Mucosa of descending colon (tissue), 3 donors: ENCODE data around the gene ELAVL3. TPM values are rescaled to one million over a fixed set of nuclear protein-coding genes. Genes with fewer than 3 reads are reported as not detected.
"Not testable (repeated sequence)": the region's sequence is repeated elsewhere in the genome, so short reads cannot be mapped to it uniquely, and the experiment has no call there.

Source experiments
- ATAC-seq: fragments of 200-7000 bp; cut with Tn5 transposase; one replicate; pipeline ENCODE4 v1.9.1; 2020; ENCODE audit warnings: mild to moderate bottlenecking, moderate library complexity
- DNase-seq, 3 donors: peaks; one replicate each; pipeline ENCODE4 v3.0.0-alpha.2; 2020
- H3K36me3 ChIP-seq: fragments of 200-600 bp; one replicate; pipeline ENCODE4 v1.8.0; 2021; ENCODE audit warnings: low read depth, mild to moderate bottlenecking
- H3K4me1 ChIP-seq: fragments of 200-600 bp; one replicate; pipeline ENCODE4 v1.8.0; 2021; ENCODE audit warnings: low read depth, mild to moderate bottlenecking
- H3K4me3 ChIP-seq: fragments of 200-600 bp; one replicate; pipeline ENCODE4 v1.8.0; 2021; ENCODE audit warnings: mild to moderate bottlenecking
- H3K9me3 ChIP-seq: fragments of 200-600 bp; one replicate; pipeline ENCODE4 v1.8.0; 2021; ENCODE audit warnings: mild to moderate bottlenecking
- intact Hi-C, 2 donors: fragments of 100-400 bp; cut with DNase I in 1 of 2; cut with micrococcal nuclease in 1 of 2; formaldehyde crosslinking; loops; one replicate each; pipeline versions ENCODE4 v1.11.0 to v1.11.1; 2022; cut with DNase I, micrococcal nuclease
- total RNA-seq, 3 donors: library from RNA; stranded (reverse); fragmentation: NEBNext Ultra II Directional in 2 of 3; extraction: Animal tissue kit (Norgen Biotek cat#: 25700) in 2 of 3; gene quantifications; one replicate each; pipeline versions ENCODE4 v1.2.1 to v1.2.4, GENCODE V29; 2021 to 2023
- TF ChIP-seq, protein P1 (sequence below): fragments of 200-600 bp; IDR thresholded peaks from one replicate; pipeline ENCODE4 v1.8.0; 2022; ENCODE audit warnings: antibody characterized with exemption, mild to moderate bottlenecking
- donor health status: DM: no; HTN: no; CAD: no; lungs with moderate emphysema.
- donor health status: DM: no; HTN: no; CAD: no.
- donor health status: DM: no; HTN: yes; CAD: no.

Gene ELAVL3
- total RNA-seq, 3 donors from 2014 or later, result 0.51 to 2.5 TPM; not detected in 1

GRCh38 chr19:11473725-11474124 lies 7.1 kb downstream of the ELAVL3 start:
- no peak for ATAC-seq
- Histone ChIP-seq H3K9me3 (no peaks in the 10 kb centered on the region), H3K36me3 (no peaks in the 10 kb centered on the region), H3K4me3 (no peak overlapping the region), H3K4me1 (no peaks in the 10 kb centered on the region)
- TF ChIP-seq, protein P1, sequence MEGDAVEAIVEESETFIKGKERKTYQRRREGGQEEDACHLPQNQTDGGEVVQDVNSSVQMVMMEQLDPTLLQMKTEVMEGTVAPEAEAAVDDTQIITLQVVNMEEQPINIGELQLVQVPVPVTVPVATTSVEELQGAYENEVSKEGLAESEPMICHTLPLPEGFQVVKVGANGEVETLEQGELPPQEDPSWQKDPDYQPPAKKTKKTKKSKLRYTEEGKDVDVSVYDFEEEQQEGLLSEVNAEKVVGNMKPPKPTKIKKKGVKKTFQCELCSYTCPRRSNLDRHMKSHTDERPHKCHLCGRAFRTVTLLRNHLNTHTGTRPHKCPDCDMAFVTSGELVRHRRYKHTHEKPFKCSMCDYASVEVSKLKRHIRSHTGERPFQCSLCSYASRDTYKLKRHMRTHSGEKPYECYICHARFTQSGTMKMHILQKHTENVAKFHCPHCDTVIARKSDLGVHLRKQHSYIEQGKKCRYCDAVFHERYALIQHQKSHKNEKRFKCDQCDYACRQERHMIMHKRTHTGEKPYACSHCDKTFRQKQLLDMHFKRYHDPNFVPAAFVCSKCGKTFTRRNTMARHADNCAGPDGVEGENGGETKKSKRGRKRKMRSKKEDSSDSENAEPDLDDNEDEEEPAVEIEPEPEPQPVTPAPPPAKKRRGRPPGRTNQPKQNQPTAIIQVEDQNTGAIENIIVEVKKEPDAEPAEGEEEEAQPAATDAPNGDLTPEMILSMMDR, result no peak
- DNase-seq, result no peak
- intact Hi-C loops, result no loop called here

DNA sequence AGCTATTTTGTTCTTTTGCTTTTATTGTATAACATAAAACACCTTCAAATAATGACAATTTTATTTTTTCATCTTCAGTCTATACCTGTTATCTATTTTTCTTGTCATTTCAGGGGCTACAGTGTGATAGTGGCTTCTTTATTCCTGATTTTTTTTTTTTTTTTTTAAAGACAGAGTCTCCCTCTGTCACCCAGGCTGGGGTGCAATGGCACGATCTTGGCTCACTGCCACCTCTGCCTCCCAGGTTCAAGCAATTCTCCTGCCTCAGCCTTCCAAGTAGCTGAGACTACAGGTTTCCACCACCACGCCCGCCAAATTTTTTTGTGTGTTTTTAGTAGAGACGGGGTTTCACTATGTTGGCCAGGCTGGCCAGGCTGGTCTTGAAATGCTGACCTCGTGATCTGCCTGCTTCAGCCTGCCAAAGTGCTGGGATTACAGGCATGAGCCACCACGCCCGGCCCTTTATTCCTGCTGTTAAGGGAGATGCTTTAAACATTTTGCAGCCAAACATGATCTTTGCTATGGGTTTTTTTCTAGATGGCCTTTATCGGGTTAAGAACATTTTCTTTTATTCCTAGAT lies 12.5 kb downstream of the ELAVL3 start:
- H3K36me3 ChIP-seq, H3K4me3 ChIP-seq, H3K4me1 ChIP-seq, intact Hi-C loops, H3K9me3 ChIP-seq, DNase-seq, ATAC-seq: not testable (repeated sequence)

GRCh38 chr19:11465600-11465999 lies 15.2 kb downstream of the ELAVL3 start:
- intact Hi-C loops, result no loop called here
- no peaks in the 10 kb centered on the region for H3K9me3 ChIP-seq
- ATAC-seq (no peak), DNase-seq (no peak)
- H3K4me3 ChIP-seq, result no peak overlapping the region
- H3K4me1 ChIP-seq, result no peaks in the 10 kb centered on the region
- TF ChIP-seq, protein P1, result no peak
- no peaks in the 10 kb centered on the region for H3K36me3 ChIP-seq

- DNase-seq (no peak), ATAC-seq (no peak)
- TF ChIP-seq, protein P1, result no peak
- H3K36me3 ChIP-seq, result no peaks in the 10 kb centered on the region
- no peaks in the 10 kb centered on the region for H3K9me3 ChIP-seq
- no peak overlapping the region for H3K4me3 ChIP-seq
- intact Hi-C loops, result no loop called here
- no peaks in the 10 kb centered on the region for H3K4me1 ChIP-seq
These were observed 16.2 kb downstream of the ELAVL3 start for GRCh38 chr19:11464333-11465265.

GRCh38 chr19:11463391-11463790 lies 17.5 kb downstream of the ELAVL3 start:
- TF ChIP-seq, protein P1, result no peak
- Histone ChIP-seq H3K9me3 (no peaks in the 10 kb centered on the region), H3K4me3 (no peak overlapping the region), H3K4me1 (no peaks in the 10 kb centered on the region), H3K36me3 (no peaks in the 10 kb centered on the region)
- no peak for DNase-seq
- intact Hi-C loops, result no loop called here
- no peak for ATAC-seq

DNA sequence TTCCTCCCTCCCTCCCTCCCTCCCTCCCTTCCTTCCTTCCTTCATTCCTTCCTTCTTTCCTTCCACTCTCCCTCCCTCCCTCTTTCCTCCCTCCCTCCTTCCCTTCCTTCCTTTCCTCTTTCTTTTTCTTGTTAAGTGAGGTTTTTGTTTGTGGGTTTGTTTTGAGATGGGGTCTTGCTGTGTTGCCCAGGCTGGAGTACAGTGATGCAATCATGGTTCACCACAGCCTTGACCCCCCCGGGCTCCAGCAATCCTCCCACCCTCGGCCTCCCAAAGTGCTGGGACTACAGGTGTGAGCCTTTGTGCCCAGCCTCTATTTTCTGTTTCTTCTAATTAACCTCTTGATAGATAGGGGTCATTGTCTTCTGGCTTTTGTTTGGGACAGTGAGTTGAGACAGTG lies 19.4 kb downstream of the ELAVL3 start:
- Histone ChIP-seq H3K4me3 (no peak overlapping the region), H3K4me1 (no peaks in the 10 kb centered on the region), H3K36me3 (no peaks in the 10 kb centered on the region), H3K9me3 (no peaks in the 10 kb centered on the region)
- intact Hi-C loops, result no loop called here
- DNase-seq, result no peak
- TF ChIP-seq, protein P1, result no peak
- ATAC-seq, result no peak
